NCI-H82 treated with DMSO at 0.1 percent for 48 hours (cell line): ENCODE data around the gene ZFP14.

Experiments used
- DNase-seq: peaks from one replicate; lab custom pipeline; 2025; ENCODE audit not compliant: unreplicated experiment; lab: John Stamatoyannopoulos, UW

ZFP14 gene

DNA sequence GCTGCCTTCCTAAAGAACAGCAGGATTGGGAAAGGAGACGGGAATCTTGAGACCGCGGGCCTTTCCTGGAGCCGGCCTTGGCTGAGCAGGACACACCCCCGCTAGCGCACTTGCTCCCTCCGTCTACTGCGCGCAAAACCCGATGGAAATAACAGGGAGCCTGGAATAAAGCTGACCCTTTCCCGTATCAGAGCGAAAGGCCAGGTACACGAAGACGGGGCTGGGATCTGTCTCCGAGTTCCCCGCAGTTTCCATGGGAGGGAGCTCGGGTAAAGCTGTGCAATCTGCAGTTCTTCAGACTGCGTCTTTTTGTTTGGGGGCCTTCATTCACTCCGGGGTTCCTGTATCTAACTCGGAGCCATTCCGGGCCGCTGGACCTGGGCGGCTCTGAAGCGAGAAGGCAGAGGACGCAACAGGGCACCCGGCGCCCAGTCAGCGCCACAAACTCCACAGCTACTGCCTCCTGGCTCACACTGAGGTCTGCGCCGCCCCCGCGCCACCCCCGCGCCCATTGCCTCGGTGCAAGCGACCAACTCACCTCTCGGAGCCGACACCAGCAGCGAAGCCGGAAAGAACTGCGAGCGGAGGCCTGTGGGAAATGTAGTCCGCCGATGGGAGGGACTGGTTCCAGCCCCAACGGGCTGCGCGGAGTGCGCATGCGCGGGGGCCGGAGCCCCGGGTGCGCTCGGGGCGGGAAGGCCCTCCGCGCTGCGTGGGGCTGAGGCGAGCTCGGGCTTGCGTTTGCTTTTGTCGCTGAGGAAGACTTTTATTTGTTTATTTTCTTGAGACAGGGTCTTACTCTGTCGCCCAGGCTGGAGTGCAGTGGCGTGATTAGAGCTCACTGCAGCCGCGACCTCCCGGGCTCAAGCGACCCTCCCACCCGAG lies at the start of gene ZFP14:
ZFP14 (minus strand) TSS at position 577 of the 885 bp plus-strand sequence. CDS start 11,309 bp downstream, outside the sequence.
- peak; percentile 86 for DNase-seq

DNA sequence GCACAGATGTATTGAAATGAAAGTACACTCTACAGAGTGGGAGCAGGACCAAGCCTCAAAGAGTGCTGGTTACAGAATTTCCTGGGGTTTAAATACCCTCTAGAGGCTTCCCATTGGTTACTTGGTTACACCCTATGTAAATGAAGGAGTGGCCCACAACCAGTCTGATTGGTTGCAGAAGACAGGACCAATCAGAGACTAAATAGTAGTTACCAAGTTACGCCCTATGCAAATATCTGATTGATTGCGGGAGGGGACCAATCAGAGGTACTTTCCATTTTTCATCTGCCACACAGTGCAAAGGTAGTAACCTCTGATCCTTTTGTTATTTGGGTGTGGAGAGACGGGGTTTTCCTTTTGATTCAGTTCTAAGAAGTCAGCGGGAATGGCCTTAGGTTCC lies 44.9 kb upstream of the ZFP14 start:
- DNase-seq, result no peak

DNA sequence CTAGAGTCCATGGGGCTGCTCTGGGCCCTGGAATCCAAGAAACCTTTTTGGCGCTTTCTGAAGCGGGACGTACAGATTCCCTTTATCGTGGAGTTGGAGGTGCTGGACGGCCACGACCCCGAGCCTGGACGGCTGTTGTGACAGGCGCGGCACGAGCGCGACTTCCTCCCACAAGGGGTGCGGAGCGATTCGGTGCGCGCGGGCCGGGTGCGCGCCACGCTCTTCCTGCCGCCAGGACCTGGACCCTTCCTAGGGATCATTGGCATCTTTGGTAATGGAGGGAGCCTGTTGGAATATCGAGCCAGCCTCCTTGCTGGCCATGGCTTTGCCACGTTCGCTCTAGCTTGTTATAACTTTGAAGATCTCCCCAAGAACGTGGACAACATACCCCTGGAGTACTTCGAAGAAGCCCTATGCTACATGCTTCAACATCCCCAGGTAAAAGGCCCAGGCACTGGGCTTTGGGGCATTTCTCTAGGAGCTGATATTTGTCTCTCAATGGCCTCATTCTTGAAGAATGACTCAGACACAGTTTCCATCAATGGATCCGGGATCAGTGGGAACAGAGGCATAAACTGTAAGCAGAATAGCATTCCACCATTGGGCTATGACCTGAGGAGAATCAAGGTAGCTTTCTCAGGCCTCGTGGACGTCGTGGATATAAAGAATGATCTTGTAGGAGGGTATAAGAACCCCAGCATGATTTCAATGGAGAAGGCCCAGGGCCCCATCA lies 42.9 kb upstream of the ZFP14 start:
- no peak for DNase-seq

DNA sequence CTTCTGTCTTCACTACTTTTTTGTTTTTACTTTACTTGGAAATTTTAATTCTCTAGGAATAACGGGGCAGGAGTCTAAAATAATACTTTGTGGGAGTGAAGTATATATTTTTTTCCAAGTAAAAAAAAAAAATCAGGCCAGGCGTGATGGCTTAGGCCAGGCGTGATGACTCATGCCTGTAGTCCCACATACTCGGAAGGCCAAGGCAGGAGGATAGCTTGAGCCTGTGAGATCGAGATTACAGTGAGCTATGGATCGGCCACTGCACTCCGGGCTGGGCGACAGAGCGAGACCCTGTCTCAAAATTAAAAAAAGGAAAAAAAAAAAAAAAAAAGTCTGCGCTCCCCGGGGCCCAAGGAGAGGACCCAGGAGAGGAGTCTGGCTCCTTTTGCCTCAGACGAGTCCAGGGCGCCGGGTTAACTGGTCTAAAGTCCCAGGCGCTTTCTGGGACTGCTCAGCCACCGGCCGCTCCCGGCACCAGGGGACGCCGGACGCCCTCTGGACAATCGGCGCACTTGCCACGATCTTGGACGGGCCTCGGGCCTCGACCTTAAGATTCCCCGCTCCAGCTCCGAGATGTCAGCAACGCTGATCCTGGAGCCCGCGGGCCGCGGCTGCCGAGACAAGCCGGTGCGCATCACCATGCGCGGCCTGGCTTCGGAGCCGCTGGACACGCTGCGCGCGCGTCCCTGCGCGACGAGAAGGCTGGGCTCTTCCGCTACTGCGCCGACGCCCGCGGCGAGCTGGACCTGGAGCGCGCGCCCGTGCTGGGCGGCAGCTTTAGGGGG lies 42.2 kb upstream of the ZFP14 start:
- no peak for DNase-seq

DNA sequence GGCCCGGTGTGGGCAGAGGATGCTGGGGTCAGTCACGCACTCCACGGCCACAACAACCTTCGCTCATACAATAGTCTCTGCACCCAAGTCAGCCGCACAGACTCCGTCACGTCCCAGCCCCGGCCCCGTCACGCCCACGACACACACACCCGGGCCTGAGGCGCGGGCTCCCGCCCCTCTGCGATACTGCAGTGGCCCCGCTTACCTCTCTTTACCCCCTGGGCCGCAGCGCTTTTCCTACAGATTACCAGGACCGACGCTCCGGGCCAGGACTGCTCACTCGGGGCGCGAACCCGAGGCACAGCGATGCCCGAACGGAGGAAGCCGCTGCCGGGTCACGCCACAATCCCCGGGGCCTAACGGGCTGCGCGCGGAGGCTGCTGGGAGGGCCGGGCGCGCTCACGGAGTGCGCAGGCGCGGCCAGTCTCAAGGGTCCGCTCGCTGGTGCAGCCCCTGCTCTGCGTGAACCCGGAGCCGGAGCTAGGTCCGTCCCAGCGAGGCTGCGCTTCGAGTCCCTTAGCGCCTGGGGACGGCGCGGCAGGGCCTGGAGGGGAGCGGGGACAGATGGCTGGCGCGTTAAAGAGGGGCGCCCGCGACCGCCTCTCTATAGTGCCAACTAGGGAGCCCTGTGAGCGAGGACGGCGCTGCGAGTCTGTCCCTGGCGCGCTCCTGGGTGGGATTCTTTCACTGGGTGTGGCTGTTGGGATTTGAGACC lies 39.4 kb upstream of the ZFP14 start, which contains the start of gene ZFP82:
ZFP82 (minus strand) TSS at position 358 of the 715 bp plus-strand sequence. CDS start 8,855 bp downstream, outside the sequence.
- DNase-seq, result peak; percentile 56

DNA sequence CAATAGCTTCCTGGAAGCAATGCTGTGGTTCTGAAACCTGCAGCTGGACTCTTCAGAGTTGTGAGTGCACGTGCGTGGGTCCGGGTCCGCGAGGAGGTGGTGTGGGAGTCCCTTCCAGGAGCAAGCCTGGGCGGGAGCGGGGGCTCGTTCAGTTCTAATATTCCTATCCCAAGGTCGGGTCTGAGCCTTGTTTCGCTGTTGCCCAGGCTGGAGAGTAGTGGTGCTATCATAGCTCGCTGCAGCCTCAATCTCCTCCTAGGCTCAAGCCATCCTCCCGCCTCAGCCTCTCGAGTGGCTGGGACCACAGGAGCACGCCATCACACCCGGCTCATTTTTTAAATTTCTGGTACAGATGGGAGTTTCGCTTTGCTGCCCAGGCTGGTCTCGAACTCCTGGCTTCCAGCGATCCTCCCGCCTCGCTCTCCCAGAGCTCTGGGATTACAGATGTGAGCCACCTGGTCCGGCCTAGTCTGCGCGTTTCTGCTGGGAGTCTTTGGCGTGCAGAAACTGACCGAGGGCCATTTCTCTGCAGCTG lies 38.8 kb upstream of the ZFP14 start:
- DNase-seq, result no peak

DNA sequence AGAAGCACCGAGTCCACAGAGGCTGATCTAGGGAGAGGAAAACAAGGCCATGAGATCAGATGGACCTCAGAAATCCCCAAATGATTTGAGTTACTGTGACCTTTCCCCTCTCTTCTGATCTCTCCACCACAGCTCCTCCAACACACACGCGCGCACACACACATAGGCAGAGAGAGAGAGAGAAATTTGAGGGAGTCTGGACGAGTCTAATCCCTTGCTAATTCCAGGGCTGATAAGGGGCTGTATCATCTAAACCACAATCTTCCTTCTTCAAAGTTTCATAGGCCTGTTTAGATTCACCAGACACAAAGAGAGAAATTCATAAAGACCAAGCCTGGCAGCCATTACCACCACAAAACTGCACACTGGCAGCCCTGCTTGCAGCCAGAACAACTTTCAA lies 30.8 kb upstream of the ZFP14 start:
- no peak for DNase-seq

DNA sequence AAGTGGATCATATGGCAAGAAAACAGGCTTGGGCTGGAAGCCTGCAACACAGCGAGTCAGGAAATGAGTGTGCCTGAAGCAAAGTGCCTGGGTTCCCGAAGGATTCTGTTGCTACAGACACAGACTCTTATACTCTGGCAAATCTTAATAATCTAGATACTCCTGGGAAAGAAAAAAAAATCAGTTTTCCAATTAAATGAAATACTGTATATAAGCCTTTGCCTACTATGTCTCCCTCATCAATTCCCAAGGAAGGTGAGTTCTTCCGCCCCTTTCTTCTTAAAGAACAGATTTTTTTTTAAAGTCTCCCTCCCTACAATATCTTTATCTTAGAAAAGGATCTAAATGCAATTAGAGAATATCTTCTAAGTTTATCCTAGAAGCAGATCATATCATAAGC lies 29.1 kb upstream of the ZFP14 start:
- DNase-seq, result no peak

DNA sequence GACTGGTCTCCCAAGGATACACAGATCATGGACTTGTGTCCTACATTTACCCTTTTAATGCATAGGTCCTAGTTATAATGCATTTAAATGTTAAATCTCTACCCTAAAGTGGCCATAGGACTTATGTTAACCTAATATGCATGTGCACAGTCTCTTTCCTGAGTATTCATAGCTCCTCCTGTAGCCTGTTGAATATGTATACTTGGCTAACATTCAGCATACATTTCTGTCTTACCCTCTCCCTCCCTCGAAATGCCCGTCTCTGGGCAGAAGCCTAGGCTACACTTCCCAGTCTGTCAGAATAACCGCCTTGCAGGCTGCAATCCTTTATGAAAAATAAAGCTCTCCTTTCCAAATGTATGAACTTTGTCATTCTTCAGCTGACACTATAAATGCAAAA lies 25.5 kb upstream of the ZFP14 start:
- DNase-seq, result no peak

DNA sequence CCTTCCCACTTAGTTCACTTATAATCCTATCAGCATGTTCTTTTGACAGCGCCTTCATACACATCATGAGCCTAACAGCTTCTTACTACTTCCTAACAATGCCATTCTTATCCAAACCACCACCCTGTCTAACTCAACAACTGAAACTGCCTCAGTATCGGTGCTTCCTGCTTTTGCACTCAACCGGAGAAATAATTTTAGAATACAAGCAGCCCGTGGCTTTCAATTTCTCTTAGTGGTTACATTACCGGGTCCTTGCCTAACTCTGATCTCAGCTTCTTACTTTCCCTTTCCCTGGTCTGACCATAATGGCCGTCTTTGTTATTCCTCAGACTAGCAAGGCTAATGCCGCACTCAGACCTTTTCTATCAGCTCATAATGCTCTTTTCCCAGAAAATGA lies 22.5 kb upstream of the ZFP14 start:
- no peak for DNase-seq

DNA sequence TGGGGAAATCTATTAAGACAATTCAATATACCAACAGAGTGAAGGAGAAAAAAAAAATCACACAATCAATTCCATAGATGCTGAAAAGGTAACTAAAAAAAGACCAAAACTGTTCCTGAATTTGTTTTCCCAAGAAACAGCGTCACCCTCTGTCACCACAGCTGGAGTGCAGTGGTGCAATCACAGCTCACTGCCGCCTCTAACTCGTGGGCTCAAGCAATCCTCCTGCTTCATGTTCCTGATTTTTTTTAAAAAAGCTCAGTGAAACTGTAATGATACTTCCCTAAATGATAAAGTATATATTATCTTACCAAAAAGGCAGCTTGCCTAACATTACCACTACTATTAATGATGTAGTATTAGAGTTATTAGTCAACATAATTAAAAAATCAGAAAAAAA lies 19.6 kb upstream of the ZFP14 start:
- DNase-seq, result no peak

DNA sequence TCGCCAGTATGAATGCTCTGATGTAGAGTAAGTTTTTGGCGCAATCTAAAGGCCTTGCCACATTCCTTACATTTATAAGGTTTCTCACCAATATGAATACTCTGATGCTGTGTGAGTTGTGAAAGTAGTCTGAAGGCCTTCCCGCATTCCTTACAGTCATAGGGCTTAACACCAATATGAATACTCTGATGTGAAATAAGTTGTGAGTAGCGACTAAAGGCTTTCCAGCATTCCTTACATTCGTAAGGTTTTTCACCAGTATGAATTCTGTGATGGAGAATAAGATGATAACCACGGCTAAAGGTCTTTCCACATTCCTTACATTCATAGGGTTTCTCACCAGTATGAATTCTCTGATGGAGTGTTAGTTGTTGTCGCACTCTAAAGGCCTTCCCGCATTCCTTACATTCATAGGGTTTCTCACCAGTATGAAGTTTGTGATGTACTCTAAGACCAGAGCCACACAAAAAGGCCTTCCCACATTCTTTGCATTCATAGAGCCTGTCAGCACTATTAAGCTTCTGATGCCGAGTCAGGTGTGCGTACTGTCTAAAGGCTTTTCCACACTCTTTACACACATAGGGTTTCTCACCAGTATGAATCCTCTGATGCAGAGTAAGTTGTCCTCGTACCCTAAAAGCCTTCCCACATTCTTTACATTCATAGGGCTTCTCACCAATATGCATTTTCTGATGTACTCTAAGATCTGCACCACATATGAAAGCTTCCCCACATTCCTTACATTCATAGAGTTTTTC lies 14.1 kb upstream of the ZFP14 start:
- DNase-seq, result no peak

DNA sequence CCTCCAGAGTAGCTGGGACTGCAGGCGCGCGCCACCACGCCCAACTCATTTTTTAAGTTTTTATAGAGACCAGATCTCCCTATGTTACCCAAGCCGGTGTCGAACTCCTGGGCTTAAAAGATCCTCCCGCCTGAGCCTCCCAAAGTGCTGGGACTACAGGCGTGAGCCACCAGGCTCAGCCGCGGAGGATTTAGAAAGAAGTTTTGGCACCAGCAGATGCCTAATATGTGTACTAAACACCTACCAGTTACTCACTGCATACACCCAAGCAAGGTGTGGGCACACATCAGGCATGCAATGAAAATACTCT lies 464 bp upstream of the ZFP14 start:
- DNase-seq, result no peak

DNA sequence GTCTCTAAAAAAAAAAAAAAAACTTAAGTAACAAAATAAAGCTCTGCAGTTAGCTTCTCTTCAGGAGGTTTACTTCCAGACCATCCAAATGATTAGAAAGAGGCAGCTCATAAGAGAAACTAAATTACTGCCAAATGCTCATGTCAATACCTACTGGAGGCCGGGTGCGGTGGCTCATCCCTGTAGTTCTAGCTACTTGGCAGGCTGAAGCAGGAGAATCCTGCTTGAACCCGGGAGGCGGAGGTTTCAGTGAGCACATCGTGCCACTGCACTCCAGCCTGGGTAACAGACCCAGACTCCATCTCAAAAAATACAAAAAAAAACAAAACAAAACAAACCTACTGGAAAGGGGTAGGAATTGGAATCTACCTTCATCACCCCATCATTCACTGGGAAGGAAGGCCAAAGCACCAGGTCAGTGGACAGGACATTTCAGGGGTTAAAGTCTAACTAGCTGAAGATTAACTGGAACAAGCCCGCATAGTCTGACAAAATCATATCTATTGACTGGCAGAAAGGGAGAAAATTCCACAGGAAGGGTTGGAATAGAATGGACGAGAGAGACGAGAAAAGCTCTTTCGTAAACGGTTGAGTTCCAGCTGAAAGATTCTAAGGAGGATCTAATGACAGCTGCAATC lies 1.3 kb downstream of the ZFP14 start:
- DNase-seq, result no peak

DNA sequence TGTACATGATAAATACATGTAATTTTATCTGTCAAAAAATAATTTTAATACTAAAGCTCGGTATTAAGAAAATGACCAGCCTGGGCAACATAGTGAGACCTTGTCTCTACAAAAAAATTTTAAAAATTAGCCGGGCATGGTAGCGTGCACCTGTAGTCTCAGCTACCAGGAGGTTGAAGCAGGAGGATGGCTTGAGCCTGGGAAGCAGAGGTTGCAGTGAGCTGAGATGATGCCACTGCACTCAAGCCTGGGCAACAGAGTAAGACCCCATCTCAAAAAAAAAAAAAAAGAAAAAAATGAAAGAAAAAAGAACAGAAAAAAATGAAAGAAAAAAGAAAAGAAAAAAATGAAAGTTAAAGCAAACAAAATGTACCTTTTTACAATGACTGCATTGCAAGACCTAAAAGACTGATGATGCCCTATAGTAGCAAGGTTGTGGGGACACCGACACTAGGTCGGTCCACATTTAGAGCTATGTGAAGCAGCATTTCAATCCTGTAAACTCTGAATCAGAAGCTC lies 5.3 kb downstream of the ZFP14 start:
- DNase-seq, result no peak

DNA sequence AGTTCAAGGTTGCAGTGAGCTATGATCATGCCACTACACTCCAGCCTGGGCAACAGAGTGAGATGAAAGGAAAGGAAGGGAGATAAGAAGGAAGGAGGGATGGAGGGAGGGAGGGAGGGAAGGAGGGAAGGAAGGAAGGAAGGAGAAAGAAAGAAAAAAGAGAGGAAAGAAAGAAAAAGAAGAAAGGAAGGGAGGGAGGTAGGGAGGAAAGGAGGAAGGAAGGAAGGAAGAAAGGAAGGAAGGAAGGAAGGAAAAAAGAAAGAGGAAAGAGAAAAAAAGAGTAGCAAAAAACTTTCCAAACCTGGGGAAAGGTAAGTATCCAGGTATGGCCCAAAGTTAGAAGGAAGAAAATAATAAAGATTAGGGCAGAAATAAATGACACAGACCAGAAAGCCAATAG lies 7.1 kb downstream of the ZFP14 start:
- DNase-seq, result no peak

DNA sequence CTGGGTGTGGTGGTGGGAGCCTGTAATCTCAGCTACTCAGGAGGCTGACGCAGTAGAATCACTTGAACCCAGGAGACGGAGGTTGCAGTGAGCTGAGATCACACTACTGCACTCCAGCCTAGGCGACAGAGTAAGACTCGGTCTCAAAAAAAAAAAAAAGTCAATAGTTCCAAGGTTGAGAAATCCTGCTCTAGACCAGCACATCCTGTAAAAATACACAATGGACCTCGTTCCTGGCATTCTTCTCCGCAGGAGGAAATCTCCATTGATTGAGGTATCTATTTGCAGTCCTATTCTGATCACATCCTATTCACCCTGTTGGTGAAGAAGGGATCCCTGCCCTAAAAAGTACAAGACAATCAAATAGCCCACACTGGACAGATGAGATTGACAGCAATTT lies 15.2 kb downstream of the ZFP14 start:
- no peak for DNase-seq

DNA sequence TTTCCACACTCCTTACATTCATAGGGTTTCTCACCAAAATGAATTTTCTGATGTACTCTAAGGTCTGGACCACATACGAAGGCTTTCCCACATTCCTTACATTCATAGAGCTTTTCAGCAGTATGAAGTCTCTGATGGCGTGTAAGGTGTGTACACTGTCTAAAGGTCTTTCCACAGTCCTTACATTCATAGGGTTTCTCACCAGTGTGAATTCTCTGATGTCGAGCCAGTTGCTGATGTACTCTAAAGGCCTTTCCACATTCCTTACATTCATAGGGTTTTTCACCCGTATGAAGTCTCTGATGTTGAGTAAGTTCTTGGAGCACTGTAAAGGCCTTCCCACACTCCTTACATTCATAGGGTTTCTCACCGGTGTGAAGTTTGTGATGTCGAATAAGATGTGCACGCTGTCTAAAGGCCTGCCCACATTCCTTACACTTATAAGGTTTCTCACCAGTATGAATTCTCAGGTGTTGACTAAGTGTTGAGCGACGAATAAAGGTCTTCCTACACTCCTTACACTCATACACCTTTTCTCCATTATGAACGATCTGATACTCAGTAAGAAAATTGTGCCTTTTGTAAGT lies 38.1 kb downstream of the ZFP14 start:
- no peak for DNase-seq
